ENCODE results near the gene CKAP2L. TPM values are rescaled to one million over a fixed set of nuclear protein-coding genes. Genes with fewer than 3 reads are reported as not detected.
A peak's percentile ranks its signal among the peaks of the same experiment; 100 is the strongest.

Gene CKAP2L
- total RNA-seq, 3 donors from 2014 or later (not counting 1 experiment from before 2014, with no cell fraction given): 1.2 to 3.4 (median 1.2) TPM

GRCh38 chr2:112705575-112705974 is 58.8 kb downstream of the CKAP2L start:
- no peaks in the 10 kb centered on the region for H3K27me3 ChIP-seq (ENCODE audit: control insufficient read depth, insufficient read depth, low read length)
- no peak overlapping the region for H3K4me3 ChIP-seq (ENCODE audit: low read length)
- no peak for ATAC-seq
- peaks cover 41% of the 10 kb centered on the region for H3K4me1 ChIP-seq (ENCODE audit: control insufficient read depth, insufficient read depth, low read length)
- no peak overlapping the region for H3K27ac ChIP-seq (ENCODE audit: low read length)
- Mint-ChIP-seq H3K4me1 (peaks cover 44 to 53% of the 10 kb centered on the region in 2 donors), H3K4me3 (no peak overlapping the region), H3K27me3 (ENCODE audit: low read depth in 2 of 2) (no peaks in the 10 kb centered on the region), H3K9me3 (no peaks in the 10 kb centered on the region), H3K36me3 (no peaks in the 10 kb centered on the region), H3K27ac (no peak overlapping the region)
- no peak for TF ChIP-seq CTCF (IDR thresholded peaks at IDR 0.05)
- DNase-seq: no peak
- no peaks in the 10 kb centered on the region for H3K9me3 ChIP-seq (ENCODE audit: control insufficient read depth, insufficient read depth, low read length)
- WGBS (ENCODE audit: insufficient coverage): 82% methylated on average over 4 of the region's 4 CpGs
- intact Hi-C loops (cut with micrococcal nuclease): no loop called here
- no peaks in the 10 kb centered on the region for H3K36me3 ChIP-seq (ENCODE audit: control insufficient read depth, insufficient read depth, low read length)

- TF ChIP-seq CTCF (IDR thresholded peaks at IDR 0.05): no peak
- no peak for ATAC-seq
- H3K4me1 ChIP-seq (ENCODE audit: control insufficient read depth, insufficient read depth, low read length): peaks cover 33% of the 10 kb centered on the region
- no peak overlapping the region for H3K4me3 Mint-ChIP-seq
- no peaks in the 10 kb centered on the region for H3K27me3 Mint-ChIP-seq (ENCODE audit: low read depth in 2 of 2)
- H3K36me3 Mint-ChIP-seq: no peaks in the 10 kb centered on the region
- H3K27me3 ChIP-seq (ENCODE audit: control insufficient read depth, insufficient read depth, low read length): no peaks in the 10 kb centered on the region
- no peaks in the 10 kb centered on the region for H3K9me3 Mint-ChIP-seq
- no peak overlapping the region for H3K27ac Mint-ChIP-seq
- intact Hi-C loops (cut with micrococcal nuclease): no loop called here
- no peaks in the 10 kb centered on the region for H3K9me3 ChIP-seq (ENCODE audit: control insufficient read depth, insufficient read depth, low read length)
- 0% methylated on average over 1 of the region's 2 CpGs for WGBS (ENCODE audit: insufficient coverage)
- peaks cover 44 to 47% of the 10 kb centered on the region in 2 donors for H3K4me1 Mint-ChIP-seq
- H3K27ac ChIP-seq (ENCODE audit: low read length): no peak overlapping the region
- no peak for DNase-seq
- no peak overlapping the region for H3K4me3 ChIP-seq (ENCODE audit: low read length)
- H3K36me3 ChIP-seq (ENCODE audit: control insufficient read depth, insufficient read depth, low read length): no peaks in the 10 kb centered on the region
Observed at GRCh38 chr2:112703684-112704083, 60.7 kb downstream of the CKAP2L start.

- H3K9me3 Mint-ChIP-seq: no peaks in the 10 kb centered on the region
- H3K27me3 Mint-ChIP-seq (ENCODE audit: low read depth in 2 of 2): no peaks in the 10 kb centered on the region
- no peaks in the 10 kb centered on the region for H3K9me3 ChIP-seq (ENCODE audit: control insufficient read depth, insufficient read depth, low read length)
- H3K4me1 Mint-ChIP-seq: peaks cover 19 to 23% of the 10 kb centered on the region in 2 donors
- ATAC-seq (peak in 1 of 3 donors; percentile 46), DNase-seq (no peak)
- no peak overlapping the region for H3K4me3 ChIP-seq (ENCODE audit: low read length)
- WGBS (ENCODE audit: insufficient coverage): 46% methylated on average over 8 of the region's 8 CpGs
- H3K27ac ChIP-seq (ENCODE audit: low read length): peak overlapping the region; percentile 54
- H3K36me3 ChIP-seq (ENCODE audit: control insufficient read depth, insufficient read depth, low read length): no peaks in the 10 kb centered on the region
- no peaks in the 10 kb centered on the region for H3K36me3 Mint-ChIP-seq
- H3K4me3 Mint-ChIP-seq: no peak overlapping the region
- H3K4me1 ChIP-seq (ENCODE audit: control insufficient read depth, insufficient read depth, low read length): peaks cover 14% of the 10 kb centered on the region
- intact Hi-C loops (cut with micrococcal nuclease): no loop called here
- no peaks in the 10 kb centered on the region for H3K27me3 ChIP-seq (ENCODE audit: control insufficient read depth, insufficient read depth, low read length)
- H3K27ac Mint-ChIP-seq: no peak overlapping the region
- TF ChIP-seq CTCF (IDR thresholded peaks at IDR 0.05): no peak
Observed at GRCh38 chr2:112701052-112701451, 63.4 kb downstream of the CKAP2L start.

GRCh38 chr2:112699984-112700667 is 64.3 kb downstream of the CKAP2L start:
- H3K4me1 Mint-ChIP-seq: peaks cover 10 to 14% of the 10 kb centered on the region in 2 donors
- DNase-seq: no peak
- Histone ChIP-seq H3K4me3 (ENCODE audit: low read length) (no peak overlapping the region), H3K27ac (ENCODE audit: low read length) (peak overlapping the region; percentile 70), H3K36me3 (ENCODE audit: control insufficient read depth, insufficient read depth, low read length) (no peaks in the 10 kb centered on the region), H3K9me3 (ENCODE audit: control insufficient read depth, insufficient read depth, low read length) (no peaks in the 10 kb centered on the region), H3K4me1 (ENCODE audit: control insufficient read depth, insufficient read depth, low read length) (peaks cover 6% of the 10 kb centered on the region), H3K27me3 (ENCODE audit: control insufficient read depth, insufficient read depth, low read length) (no peaks in the 10 kb centered on the region)
- no peaks in the 10 kb centered on the region for H3K9me3 Mint-ChIP-seq
- H3K36me3 Mint-ChIP-seq: no peaks in the 10 kb centered on the region
- H3K27me3 Mint-ChIP-seq (ENCODE audit: low read depth in 2 of 2): no peaks in the 10 kb centered on the region
- intact Hi-C loops (cut with micrococcal nuclease): no loop called here
- no peak for TF ChIP-seq CTCF (IDR thresholded peaks at IDR 0.05)
- peak overlapping the region in 1 of 2 donors; percentile 68 for H3K27ac Mint-ChIP-seq
- peak; percentile 53 to 66 (median 55) for ATAC-seq
- no peak overlapping the region for H3K4me3 Mint-ChIP-seq
- WGBS (ENCODE audit: insufficient coverage): 60% methylated on average over 2 of the region's 3 CpGs

Data from natural killer cell (primary cell).